HL-60 (cell line): ENCODE measurements around the gene ZNF214.

ENCODE experiments used
- DNase-seq, 2 experiments: peaks; one replicate each; pipeline ENCODE4 v3.0.0-alpha.2; 2010 to 2020; ENCODE audit warnings: low read depth in 1 of 2, low spot score in 1 of 2
- H3K27ac ChIP-seq: fragments of 250-450 bp; sonication (Bioruptor Pico); replicated peaks from 2 replicates; pipeline ENCODE4 v1.5.1; 2020; ENCODE audit warnings: mild to moderate bottlenecking, moderate library complexity
- H3K27me3 ChIP-seq: fragments of 250-450 bp; sonication (Bioruptor Pico); 2 replicates; pipeline ENCODE4 v1.5.1; 2021; ENCODE audit warnings: mild to moderate bottlenecking, moderate library complexity; ENCODE audit not compliant: insufficient read depth, poor library complexity, severe bottlenecking
- H3K4me3 ChIP-seq: replicated peaks from 2 replicates; pipeline ENCODE4 v1.5.1; 2011; ENCODE audit warnings: mild to moderate bottlenecking, control low read depth, low read length; ENCODE audit not compliant: insufficient read depth
- GABPA ChIP-seq: IDR thresholded peaks from 2 replicates; pipeline ENCODE4 v1.6.1; 2012; ENCODE audit warnings: low read depth
- POLR2AphosphoS5 ChIP-seq: IDR thresholded peaks from 2 replicates; pipeline ENCODE4 v1.6.1; 2012; ENCODE audit warnings: low read depth
- REST ChIP-seq: IDR thresholded peaks from 2 replicates; pipeline ENCODE4 v1.6.1; 2012; ENCODE audit warnings: low read depth; ENCODE audit not compliant: insufficient replicate concordance
- SPI1 ChIP-seq: IDR thresholded peaks from 2 replicates; pipeline ENCODE4 v1.6.1; 2012; ENCODE audit warnings: low read depth, mild to moderate bottlenecking, borderline replicate concordance
- TF ChIP-seq, protein P1 (sequence below): IDR thresholded peaks from one replicate; pipeline ENCODE4 v1.5.1; 2011; ENCODE audit warnings: low read length, control low read depth, inconsistent platforms; ENCODE audit not compliant: insufficient read depth

ZNF214 gene

GRCh38 chr11:7057641-7058040 lies 37.5 kb upstream of the ZNF214 start:
- DNase-seq: no peak
- Histone ChIP-seq H3K27me3 (no peaks in the 10 kb centered on the region), H3K27ac (no peak overlapping the region), H3K4me3 (no peak overlapping the region)
- TF ChIP-seq GABPA (no peak), POLR2AphosphoS5 (no peak), REST (no peak), SPI1 (no peak)
- TF ChIP-seq, protein P1, sequence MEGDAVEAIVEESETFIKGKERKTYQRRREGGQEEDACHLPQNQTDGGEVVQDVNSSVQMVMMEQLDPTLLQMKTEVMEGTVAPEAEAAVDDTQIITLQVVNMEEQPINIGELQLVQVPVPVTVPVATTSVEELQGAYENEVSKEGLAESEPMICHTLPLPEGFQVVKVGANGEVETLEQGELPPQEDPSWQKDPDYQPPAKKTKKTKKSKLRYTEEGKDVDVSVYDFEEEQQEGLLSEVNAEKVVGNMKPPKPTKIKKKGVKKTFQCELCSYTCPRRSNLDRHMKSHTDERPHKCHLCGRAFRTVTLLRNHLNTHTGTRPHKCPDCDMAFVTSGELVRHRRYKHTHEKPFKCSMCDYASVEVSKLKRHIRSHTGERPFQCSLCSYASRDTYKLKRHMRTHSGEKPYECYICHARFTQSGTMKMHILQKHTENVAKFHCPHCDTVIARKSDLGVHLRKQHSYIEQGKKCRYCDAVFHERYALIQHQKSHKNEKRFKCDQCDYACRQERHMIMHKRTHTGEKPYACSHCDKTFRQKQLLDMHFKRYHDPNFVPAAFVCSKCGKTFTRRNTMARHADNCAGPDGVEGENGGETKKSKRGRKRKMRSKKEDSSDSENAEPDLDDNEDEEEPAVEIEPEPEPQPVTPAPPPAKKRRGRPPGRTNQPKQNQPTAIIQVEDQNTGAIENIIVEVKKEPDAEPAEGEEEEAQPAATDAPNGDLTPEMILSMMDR: no peak

- no peak for DNase-seq
- TF ChIP-seq GABPA: no peak
- TF ChIP-seq, protein P1: no peak
- no peak for TF ChIP-seq REST
- no peak for TF ChIP-seq SPI1
- no peak for TF ChIP-seq POLR2AphosphoS5
- Histone ChIP-seq H3K4me3 (no peak overlapping the region), H3K27ac (no peak overlapping the region), H3K27me3 (no peaks in the 10 kb centered on the region)
These were observed 36.8 kb upstream of the ZNF214 start for GRCh38 chr11:7056828-7057513.

DNA sequence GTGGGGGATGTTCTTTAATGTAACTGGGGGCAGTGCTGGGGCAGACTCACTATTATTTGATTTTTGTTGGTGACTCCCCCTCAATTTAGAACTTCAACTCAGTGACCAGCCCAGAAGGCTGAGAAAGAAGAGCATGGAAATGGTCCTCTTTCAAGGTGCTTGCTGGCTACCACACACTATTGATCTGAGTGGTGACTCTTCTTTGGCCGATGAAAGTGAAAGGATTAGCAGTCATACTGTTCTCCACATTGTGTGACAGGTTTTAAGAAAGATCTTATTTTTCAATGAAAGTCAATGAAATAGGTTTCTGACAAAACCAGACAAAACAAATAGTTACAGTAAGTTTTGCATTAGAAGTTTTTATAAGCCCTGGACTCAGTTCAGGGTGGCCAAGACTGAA lies 30.0 kb upstream of the ZNF214 start:
- no peak overlapping the region for H3K4me3 ChIP-seq
- DNase-seq: no peak
- TF ChIP-seq REST: no peak
- no peaks in the 10 kb centered on the region for H3K27me3 ChIP-seq
- H3K27ac ChIP-seq: no peak overlapping the region
